GM12878 (cell line): ENCODE measurements around the gene HNRNPA2B1. TPM values are rescaled to one million over a fixed set of nuclear protein-coding genes. Genes with fewer than 3 reads are reported as not detected.

ENCODE experiments used
- BMI1 ChIP-seq: fragments of 450-650 bp; IDR thresholded peaks from 2 replicates; pipeline ENCODE4 v1.6.1; 2016; ENCODE audit warnings: mild to moderate bottlenecking, moderate library complexity, borderline replicate concordance
- BRCA1 ChIP-seq: IDR thresholded peaks from 2 replicates; pipeline ENCODE4 v1.6.1; 2011; ENCODE audit warnings: low read depth, low read length, improper control_type of control experiment
- CREB1 ChIP-seq: IDR thresholded peaks from 2 replicates; pipeline ENCODE4 v1.6.1; 2012; ENCODE audit warnings: low read depth, mild to moderate bottlenecking, inconsistent platforms
- ETV6 ChIP-seq, 2 experiments: fragments of 450-650 bp in 1 of 2; IDR thresholded peaks in 1 of 2; conservative IDR thresholded peaks in 1 of 2; 2 replicates each; pipeline ENCODE4 v1.6.1; 2014; ENCODE audit warnings: antibody characterized with exemption in 1 of 2, borderline replicate concordance in 1 of 2, low read depth in 1 of 2, mild to moderate bottlenecking in 1 of 2, moderate library complexity in 1 of 2
- EZH2 ChIP-seq: IDR thresholded peaks from 2 replicates; pipeline ENCODE4 v1.6.1; 2012; ENCODE audit warnings: low read depth, mild to moderate bottlenecking, control low read depth, inconsistent platforms, low read length, borderline replicate concordance; ENCODE audit not compliant: control insufficient read depth
- MTA3 ChIP-seq: IDR thresholded peaks from 2 replicates; pipeline ENCODE4 v1.6.1; 2012; ENCODE audit warnings: low read length, inconsistent platforms, borderline replicate concordance
- NFIC ChIP-seq: IDR thresholded peaks from 2 replicates; pipeline ENCODE4 v1.6.1; 2012; ENCODE audit warnings: low read depth, mild to moderate bottlenecking, inconsistent platforms, low read length, moderate library complexity
- RCOR1 ChIP-seq: conservative IDR thresholded peaks from 2 replicates; pipeline ENCODE4 v1.6.1; 2012; ENCODE audit warnings: low read depth, low read length, improper control_type of control experiment
- RUNX3 ChIP-seq: IDR thresholded peaks from 2 replicates; pipeline ENCODE4 v1.6.1; 2012; ENCODE audit warnings: low read length, inconsistent platforms
- SREBF1 ChIP-seq: IDR thresholded peaks from 2 replicates; pipeline ENCODE4 v1.6.1; 2012; ENCODE audit warnings: mild to moderate bottlenecking, low read length
- TAF1 ChIP-seq: IDR thresholded peaks from 2 replicates; pipeline ENCODE4 v1.6.1; 2011; ENCODE audit warnings: mild to moderate bottlenecking, low read depth, low read length, borderline replicate concordance
- WRNIP1 ChIP-seq: IDR thresholded peaks from 2 replicates; pipeline ENCODE4 v1.6.1; 2011; ENCODE audit warnings: low read depth, low read length, improper control_type of control experiment, borderline replicate concordance
- YBX1 ChIP-seq: fragments of 450-650 bp; IDR thresholded peaks from 2 replicates; pipeline ENCODE4 v1.6.1; 2016; ENCODE audit warnings: antibody characterized with exemption
- YY1 ChIP-seq: IDR thresholded peaks from 2 replicates; pipeline ENCODE4 v1.6.1; 2011; ENCODE audit warnings: low read depth, mild to moderate bottlenecking, low read length
- polyA plus RNA-seq, 11 experiments: library from polyadenylated mRNA; depleted of rRNA in 4 of 11; unstranded in 6 of 11; stranded (reverse) in 5 of 11; fragments of >200 nt; fragmentation: Nextera tagmentation in 4 of 11; fragmentation: Illumina TruSeq in 1 of 11; extraction: Ambion mirVana in 4 of 11; extraction: Trizol in 1 of 11; gene quantifications; 1 replicate in 1 of 11; 2 replicates in 10 of 11; pipeline versions ENCODE4 v1.2.1 to v1.2.3, GENCODE V29; 2011 to 2016; ENCODE audit warnings: inconsistent platforms in 2 of 11, missing spikeins in 2 of 11, low read depth in 1 of 11
- total RNA-seq, 4 experiments: library from RNA; depleted of rRNA in 3 of 4; stranded (reverse); fragments of >200 nt in 3 of 4; fragmentation: Illumina TruSeq in 1 of 4; extraction: Trizol in 1 of 4; gene quantifications; 2 replicates each; pipeline versions ENCODE4 v1.2.1 to v1.2.3, GENCODE V29; 2013 to 2021
- TF ChIP-seq, protein P1 (sequence below): fragments of 450-650 bp; formaldehyde crosslinking; IDR thresholded peaks from 2 replicates; pipeline ENCODE4 v1.4.0; 2022; ENCODE audit warnings: mild to moderate bottlenecking, moderate library complexity
- TF ChIP-seq, protein P2 (sequence below): IDR thresholded peaks from 2 replicates; pipeline ENCODE4 v1.6.1; 2011; ENCODE audit warnings: borderline replicate concordance, low read depth, mild to moderate bottlenecking, moderate library complexity, low read length; ENCODE audit not compliant: insufficient read depth, poor library complexity, severe bottlenecking
- TF ChIP-seq, protein P3 (sequence below): IDR thresholded peaks from 2 replicates; pipeline ENCODE4 v1.6.1; 2012; ENCODE audit warnings: low read depth, low read length, improper control_type of control experiment
- TF ChIP-seq, protein P4 (sequence below): fragments of 450-650 bp; formaldehyde crosslinking; IDR thresholded peaks from 2 replicates; pipeline ENCODE4 v1.5.0; 2022; ENCODE audit warnings: mild to moderate bottlenecking, missing genetic modification characterization
- TF ChIP-seq, protein P5 (sequence below): IDR thresholded peaks from 2 replicates; pipeline ENCODE4 v1.6.1; 2011; ENCODE audit warnings: low read depth, low read length, improper control_type of control experiment, borderline replicate concordance

Gene HNRNPA2B1
- total and polyA plus RNA-seq, 10 of the 15 experiments (the other 5 are each of a cell fraction or from before 2014, with no cell fraction given): 295 to 1,396 (median 932) TPM

DNA sequence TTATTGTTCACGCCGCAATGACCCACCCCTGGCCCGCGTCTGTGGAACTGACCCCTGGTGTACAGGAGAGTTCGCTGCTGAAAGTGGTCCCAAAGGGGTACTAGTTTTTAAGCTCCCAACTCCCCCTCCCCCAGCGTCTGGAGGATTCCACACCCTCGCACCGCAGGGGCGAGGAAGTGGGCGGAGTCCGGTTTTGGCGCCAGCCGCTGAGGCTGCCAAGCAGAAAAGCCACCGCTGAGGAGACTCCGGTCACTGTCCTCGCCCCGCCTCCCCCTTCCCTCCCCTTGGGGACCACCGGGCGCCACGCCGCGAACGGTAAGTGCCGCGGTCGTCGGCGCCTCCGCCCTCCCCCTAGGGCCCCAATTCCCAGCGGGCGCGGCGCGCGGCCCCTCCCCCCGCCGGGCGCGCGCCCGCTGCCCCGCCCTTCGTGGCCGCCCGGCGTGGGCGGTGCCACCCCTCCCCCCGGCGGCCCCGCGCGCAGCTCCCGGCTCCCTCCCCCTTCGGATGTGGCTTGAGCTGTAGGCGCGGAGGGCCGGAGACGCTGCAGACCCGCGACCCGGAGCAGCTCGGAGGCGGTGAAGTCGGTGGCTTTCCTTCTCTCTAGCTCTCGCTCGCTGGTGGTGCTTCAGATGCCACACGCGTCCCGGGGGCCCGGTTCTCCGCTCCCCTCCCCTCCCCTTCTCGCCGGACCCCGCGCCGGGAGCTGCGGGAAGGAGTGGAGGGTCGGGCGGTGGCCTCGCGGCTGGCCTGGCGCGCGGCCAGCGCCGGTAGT lies 887 bp upstream of the HNRNPA2B1 start, which contains the start of gene CBX3 (continued):
- TF ChIP-seq YY1 (0 out of 2 replicates have a peak, but pooled peaks have one; percentile 35), EZH2 (no peak), BRCA1 (no peak), RCOR1 (no peak), YBX1 (no peak), CREB1 (no peak), NFIC (0 out of 2 replicates have a peak, but pooled peaks have one; percentile 22), RUNX3 (peak; percentile 68), TAF1 (peak; percentile 81), SREBF1 (no peak), ETV6 (conservative IDR thresholded peaks at IDR 0.05 in 1 of 2, IDR thresholded peaks at IDR 0.05 in 1 of 2; ENCODE audit: borderline replicate concordance in 1 of 2, low read depth in 1 of 2) (no peak), MTA3 (no peak), BMI1 (no peak), WRNIP1 (no peak)
- TF ChIP-seq, protein P1, sequence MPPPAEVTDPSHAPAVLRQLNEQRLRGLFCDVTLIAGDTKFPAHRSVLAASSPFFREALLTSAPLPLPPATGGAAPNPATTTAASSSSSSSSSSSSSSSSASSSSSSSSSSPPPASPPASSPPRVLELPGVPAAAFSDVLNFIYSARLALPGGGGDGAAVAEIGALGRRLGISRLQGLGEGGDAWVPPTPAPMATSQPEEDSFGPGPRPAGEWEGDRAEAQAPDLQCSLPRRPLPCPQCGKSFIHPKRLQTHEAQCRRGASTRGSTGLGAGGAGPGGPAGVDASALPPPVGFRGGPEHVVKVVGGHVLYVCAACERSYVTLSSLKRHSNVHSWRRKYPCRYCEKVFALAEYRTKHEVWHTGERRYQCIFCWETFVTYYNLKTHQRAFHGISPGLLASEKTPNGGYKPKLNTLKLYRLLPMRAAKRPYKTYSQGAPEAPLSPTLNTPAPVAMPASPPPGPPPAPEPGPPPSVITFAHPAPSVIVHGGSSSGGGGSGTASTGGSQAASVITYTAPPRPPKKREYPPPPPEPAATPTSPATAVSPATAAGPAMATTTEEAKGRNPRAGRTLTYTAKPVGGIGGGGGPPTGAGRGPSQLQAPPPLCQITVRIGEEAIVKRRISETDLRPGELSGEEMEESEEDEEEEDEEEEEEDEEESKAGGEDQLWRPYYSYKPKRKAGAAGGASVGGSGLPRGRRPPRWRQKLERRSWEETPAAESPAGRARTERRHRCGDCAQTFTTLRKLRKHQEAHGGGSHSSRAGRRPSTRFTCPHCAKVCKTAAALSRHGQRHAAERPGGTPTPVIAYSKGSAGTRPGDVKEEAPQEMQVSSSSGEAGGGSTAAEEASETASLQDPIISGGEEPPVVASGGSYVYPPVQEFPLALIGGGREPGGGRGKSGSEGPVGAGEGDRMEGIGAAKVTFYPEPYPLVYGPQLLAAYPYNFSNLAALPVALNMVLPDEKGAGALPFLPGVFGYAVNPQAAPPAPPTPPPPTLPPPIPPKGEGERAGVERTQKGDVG (CRISPR knock-in tag): no peak
- TF ChIP-seq, protein P2, sequence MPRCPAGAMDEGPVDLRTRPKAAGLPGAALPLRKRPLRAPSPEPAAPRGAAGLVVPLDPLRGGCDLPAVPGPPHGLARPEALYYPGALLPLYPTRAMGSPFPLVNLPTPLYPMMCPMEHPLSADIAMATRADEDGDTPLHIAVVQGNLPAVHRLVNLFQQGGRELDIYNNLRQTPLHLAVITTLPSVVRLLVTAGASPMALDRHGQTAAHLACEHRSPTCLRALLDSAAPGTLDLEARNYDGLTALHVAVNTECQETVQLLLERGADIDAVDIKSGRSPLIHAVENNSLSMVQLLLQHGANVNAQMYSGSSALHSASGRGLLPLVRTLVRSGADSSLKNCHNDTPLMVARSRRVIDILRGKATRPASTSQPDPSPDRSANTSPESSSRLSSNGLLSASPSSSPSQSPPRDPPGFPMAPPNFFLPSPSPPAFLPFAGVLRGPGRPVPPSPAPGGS: no peak
- TF ChIP-seq, protein P3, sequence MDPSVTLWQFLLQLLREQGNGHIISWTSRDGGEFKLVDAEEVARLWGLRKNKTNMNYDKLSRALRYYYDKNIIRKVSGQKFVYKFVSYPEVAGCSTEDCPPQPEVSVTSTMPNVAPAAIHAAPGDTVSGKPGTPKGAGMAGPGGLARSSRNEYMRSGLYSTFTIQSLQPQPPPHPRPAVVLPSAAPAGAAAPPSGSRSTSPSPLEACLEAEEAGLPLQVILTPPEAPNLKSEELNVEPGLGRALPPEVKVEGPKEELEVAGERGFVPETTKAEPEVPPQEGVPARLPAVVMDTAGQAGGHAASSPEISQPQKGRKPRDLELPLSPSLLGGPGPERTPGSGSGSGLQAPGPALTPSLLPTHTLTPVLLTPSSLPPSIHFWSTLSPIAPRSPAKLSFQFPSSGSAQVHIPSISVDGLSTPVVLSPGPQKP: 0 out of 2 replicates have a peak, but pooled peaks have one; percentile 22
- TF ChIP-seq, protein P4, sequence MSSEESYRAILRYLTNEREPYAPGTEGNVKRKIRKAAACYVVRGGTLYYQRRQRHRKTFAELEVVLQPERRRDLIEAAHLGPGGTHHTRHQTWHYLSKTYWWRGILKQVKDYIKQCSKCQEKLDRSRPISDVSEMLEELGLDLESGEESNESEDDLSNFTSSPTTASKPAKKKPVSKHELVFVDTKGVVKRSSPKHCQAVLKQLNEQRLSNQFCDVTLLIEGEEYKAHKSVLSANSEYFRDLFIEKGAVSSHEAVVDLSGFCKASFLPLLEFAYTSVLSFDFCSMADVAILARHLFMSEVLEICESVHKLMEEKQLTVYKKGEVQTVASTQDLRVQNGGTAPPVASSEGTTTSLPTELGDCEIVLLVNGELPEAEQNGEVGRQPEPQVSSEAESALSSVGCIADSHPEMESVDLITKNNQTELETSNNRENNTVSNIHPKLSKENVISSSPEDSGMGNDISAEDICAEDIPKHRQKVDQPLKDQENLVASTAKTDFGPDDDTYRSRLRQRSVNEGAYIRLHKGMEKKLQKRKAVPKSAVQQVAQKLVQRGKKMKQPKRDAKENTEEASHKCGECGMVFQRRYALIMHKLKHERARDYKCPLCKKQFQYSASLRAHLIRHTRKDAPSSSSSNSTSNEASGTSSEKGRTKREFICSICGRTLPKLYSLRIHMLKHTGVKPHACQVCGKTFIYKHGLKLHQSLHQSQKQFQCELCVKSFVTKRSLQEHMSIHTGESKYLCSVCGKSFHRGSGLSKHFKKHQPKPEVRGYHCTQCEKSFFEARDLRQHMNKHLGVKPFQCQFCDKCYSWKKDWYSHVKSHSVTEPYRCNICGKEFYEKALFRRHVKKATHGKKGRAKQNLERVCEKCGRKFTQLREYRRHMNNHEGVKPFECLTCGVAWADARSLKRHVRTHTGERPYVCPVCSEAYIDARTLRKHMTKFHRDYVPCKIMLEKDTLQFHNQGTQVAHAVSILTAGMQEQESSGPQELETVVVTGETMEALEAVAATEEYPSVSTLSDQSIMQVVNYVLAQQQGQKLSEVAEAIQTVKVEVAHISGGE (CRISPR knock-in tag): no peak
- TF ChIP-seq, protein P5, sequence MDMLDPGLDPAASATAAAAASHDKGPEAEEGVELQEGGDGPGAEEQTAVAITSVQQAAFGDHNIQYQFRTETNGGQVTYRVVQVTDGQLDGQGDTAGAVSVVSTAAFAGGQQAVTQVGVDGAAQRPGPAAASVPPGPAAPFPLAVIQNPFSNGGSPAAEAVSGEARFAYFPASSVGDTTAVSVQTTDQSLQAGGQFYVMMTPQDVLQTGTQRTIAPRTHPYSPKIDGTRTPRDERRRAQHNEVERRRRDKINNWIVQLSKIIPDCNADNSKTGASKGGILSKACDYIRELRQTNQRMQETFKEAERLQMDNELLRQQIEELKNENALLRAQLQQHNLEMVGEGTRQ: no peak
